CD8-positive, alpha-beta memory T cell (primary cell): Measurements from ENCODE around the gene CCDC149. TPM values are rescaled to one million over a fixed set of nuclear protein-coding genes. Genes with fewer than 3 reads are reported as not detected.

Experiments
- CTCF ChIA-PET: fragments of 350-600 bp; sonication (Branson Sonifier 250); formaldehyde crosslinking; loops from one replicate; lab custom pipeline; 2021; ENCODE audit warnings: antibody characterized with exemption; lab: Charles Lee
- POLR2A ChIA-PET: fragments of 350-600 bp; sonication (Branson Sonifier 250); formaldehyde crosslinking; loops from one replicate; lab custom pipeline; 2021; ENCODE audit warnings: antibody characterized with exemption; lab: Charles Lee
- DNase-seq, 5 donors: peaks; one replicate each; pipeline versions ENCODE4 v3.0.0 to v3.0.0-alpha.2; 2020 to 2022; ENCODE audit warnings: mixed read lengths in 1 of 5
- H3K27ac ChIP-seq: one replicate; pipeline ENCODE4 v1.7.0; 2013; ENCODE audit warnings: low read depth, mild to moderate bottlenecking, low read length, moderate library complexity
- H3K27me3 ChIP-seq: 2 replicates; pipeline ENCODE4 v1.7.0; 2013; ENCODE audit warnings: low read length, mild to moderate bottlenecking; ENCODE audit not compliant: insufficient read depth, poor library complexity, severe bottlenecking
- H3K36me3 ChIP-seq: 2 replicates; pipeline ENCODE4 v1.7.0; 2013; ENCODE audit warnings: mild to moderate bottlenecking, low read length, moderate library complexity; ENCODE audit not compliant: insufficient read depth
- H3K4me1 ChIP-seq: 2 replicates; pipeline ENCODE4 v1.7.0; 2013; ENCODE audit warnings: mild to moderate bottlenecking, low read length, moderate library complexity; ENCODE audit not compliant: insufficient read depth
- H3K4me3 ChIP-seq: 2 replicates; pipeline ENCODE4 v1.7.0; 2013; ENCODE audit warnings: mild to moderate bottlenecking, low read length
- H3K9me3 ChIP-seq: 2 replicates; pipeline ENCODE4 v1.7.0; 2013; ENCODE audit warnings: mild to moderate bottlenecking, low read length
- H3K27ac Mint-ChIP-seq, 8 donors: one replicate each; pipeline ENCODE4 v1.8.0; 2020 to 2021; ENCODE audit warnings: mixed read lengths in 8 of 8, mild to moderate bottlenecking in 6 of 8, inconsistent platforms in 3 of 8, moderate library complexity in 3 of 8
- H3K27me3 Mint-ChIP-seq, 2 donors: one replicate each; pipeline ENCODE4 v1.8.0; 2020 to 2021; ENCODE audit warnings: mixed read lengths in 2 of 2, mild to moderate bottlenecking in 1 of 2, moderate library complexity in 1 of 2
- H3K36me3 Mint-ChIP-seq, 3 donors: one replicate each; pipeline ENCODE4 v1.8.0; 2020 to 2021; ENCODE audit warnings: mixed read lengths in 3 of 3, inconsistent platforms in 1 of 3, mild to moderate bottlenecking in 1 of 3
- H3K4me1 Mint-ChIP-seq, 3 donors: one replicate each; pipeline ENCODE4 v1.8.0; 2020 to 2021; ENCODE audit warnings: mixed read lengths in 3 of 3, inconsistent platforms in 1 of 3, mild to moderate bottlenecking in 1 of 3
- H3K4me3 Mint-ChIP-seq, 7 donors: one replicate each; pipeline ENCODE4 v1.8.0; 2020 to 2021; ENCODE audit warnings: mixed read lengths in 7 of 7, mild to moderate bottlenecking in 6 of 7, moderate library complexity in 4 of 7, inconsistent platforms in 2 of 7
- H3K9me3 Mint-ChIP-seq, 5 donors: one replicate each; pipeline ENCODE4 v1.8.0; 2020 to 2022; ENCODE audit warnings: mixed read lengths in 5 of 5, mild to moderate bottlenecking in 3 of 5, moderate library complexity in 2 of 5, inconsistent platforms in 1 of 5
- polyA plus RNA-seq: library from polyadenylated mRNA; unstranded; fragments of 300-500 nt; fragmentation: Illumina TruSeq; gene quantifications from one replicate; pipeline ENCODE4 v1.2.3, GENCODE V29; 2021
- total RNA-seq, 2 experiments: library from RNA; stranded (reverse); gene quantifications; one replicate each; pipeline ENCODE4 v1.2.3, GENCODE V29; 2021

CCDC149 gene
- total RNA-seq (under 1 TPM; 0.07 to 0.28 TPM), polyA plus RNA-seq (not detected)

DNA sequence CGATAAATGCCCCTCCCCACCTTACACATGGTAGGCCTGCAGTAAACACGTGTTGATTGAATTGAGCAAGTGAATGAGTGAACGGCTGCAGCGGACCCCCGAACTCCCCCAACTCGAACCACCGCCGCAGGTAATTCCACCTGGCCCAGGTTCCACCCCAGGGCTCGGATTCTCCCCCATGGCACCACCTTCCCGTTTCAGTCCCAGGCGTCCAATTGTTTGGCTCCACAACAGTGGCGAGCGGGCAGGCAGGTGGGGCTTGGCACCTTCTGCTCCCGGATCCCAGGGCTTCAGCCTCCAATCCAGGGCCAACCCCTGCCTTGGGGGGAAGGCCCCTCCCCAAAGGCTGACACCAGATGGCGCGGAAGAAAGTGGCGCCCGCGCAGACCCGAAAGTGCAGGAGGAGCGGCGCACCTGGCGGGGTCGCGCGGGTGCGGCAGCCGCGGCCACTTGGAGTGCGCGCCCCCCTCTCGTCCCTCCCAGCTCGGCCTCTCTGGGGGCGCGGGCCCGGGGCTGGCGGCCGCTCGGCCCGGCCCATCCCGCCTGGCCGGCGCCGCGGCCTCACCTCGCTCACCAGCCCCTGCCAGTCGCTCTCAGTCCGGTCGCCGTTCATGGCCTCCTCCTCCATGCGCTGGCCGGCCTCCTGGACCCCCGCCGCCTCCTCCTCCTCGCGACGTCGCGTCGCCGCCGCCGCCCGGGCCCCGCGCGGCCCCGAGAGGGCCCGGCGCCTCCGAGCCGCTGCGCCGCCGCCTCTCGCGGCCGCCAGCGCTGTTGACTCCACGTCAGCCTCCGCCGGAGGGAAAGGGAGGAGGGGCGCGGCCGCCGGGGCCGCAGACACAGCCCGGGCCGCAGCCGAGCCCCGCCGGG lies at the start of gene CCDC149:
TSS of gene CCDC149 (minus strand) at position 791 of the 867 bp plus-strand sequence. CDS start at position 613, 178 bp downstream.
- no peaks in the 10 kb centered on the region for H3K9me3 ChIP-seq
- Mint-ChIP-seq H3K27me3 (peaks cover 35 to 54% of the 10 kb centered on the region in 2 donors), H3K4me3 (no peak within 1 kb of the TSS), H3K4me1 (peaks cover 0 to 3% (median 0%) of the 10 kb centered on the region in 3 donors), H3K36me3 (no peaks in the 10 kb centered on the region), H3K27ac (no peak within 1 kb of the TSS), H3K9me3 (peaks cover 0 to 13% (median 9%) of the 10 kb centered on the region in 5 donors)
- H3K4me3 ChIP-seq: no peak within 1 kb of the TSS
- H3K4me1 ChIP-seq: no peaks in the 10 kb centered on the region
- CTCF ChIA-PET: no interaction called here
- POLR2A ChIA-PET: no interaction called here
- no peaks in the 10 kb centered on the region for H3K36me3 ChIP-seq
- H3K27ac ChIP-seq: no peak within 1 kb of the TSS
- peaks cover 5% of the 10 kb centered on the region for H3K27me3 ChIP-seq
- no peak for DNase-seq

GRCh38 chr4:24957886-24958285 lies 45.0 kb upstream of the CCDC149 start:
- Mint-ChIP-seq H3K27ac (no peak overlapping the region), H3K4me3 (no peak overlapping the region), H3K4me1 (no peaks in the 10 kb centered on the region), H3K36me3 (peaks cover 0 to 4% (median 0%) of the 10 kb centered on the region in 3 donors), H3K9me3 (peaks cover 2 to 12% (median 7%) of the 10 kb centered on the region in 5 donors), H3K27me3 (peaks cover 3 to 9% of the 10 kb centered on the region in 2 donors)
- no peaks in the 10 kb centered on the region for H3K27me3 ChIP-seq
- POLR2A ChIA-PET: no interaction called here
- no peak for DNase-seq
- H3K4me3 ChIP-seq: no peak overlapping the region
- CTCF ChIA-PET: no interaction called here
- H3K9me3 ChIP-seq: no peaks in the 10 kb centered on the region
- no peaks in the 10 kb centered on the region for H3K4me1 ChIP-seq
- H3K27ac ChIP-seq: no peak overlapping the region
- H3K36me3 ChIP-seq: no peaks in the 10 kb centered on the region

DNA sequence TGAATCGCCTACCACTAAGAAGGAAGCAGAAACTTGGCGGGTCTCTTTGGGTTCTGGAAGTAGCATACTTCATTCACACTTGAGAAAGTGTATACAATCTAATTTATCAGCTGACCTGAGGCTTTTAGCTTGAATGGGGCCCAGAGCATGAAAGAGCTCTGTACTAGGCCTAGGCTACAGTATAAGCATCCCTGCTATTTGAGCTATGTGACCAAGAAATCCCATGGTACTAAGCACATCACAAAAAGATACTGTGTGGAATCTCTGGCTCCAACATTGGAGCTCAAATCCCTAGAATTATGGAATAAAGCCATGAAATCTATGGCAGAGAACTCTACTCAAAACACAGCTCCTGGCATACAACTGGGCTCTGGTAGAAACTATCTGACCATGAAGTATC lies 43.9 kb upstream of the CCDC149 start:
- Mint-ChIP-seq H3K9me3 (peaks cover 4 to 14% (median 8%) of the 10 kb centered on the region in 5 donors), H3K27me3 (peaks cover 3 to 9% of the 10 kb centered on the region in 2 donors), H3K4me3 (no peak overlapping the region), H3K4me1 (no peaks in the 10 kb centered on the region), H3K27ac (no peak overlapping the region), H3K36me3 (peaks cover 0 to 4% (median 0%) of the 10 kb centered on the region in 3 donors)
- DNase-seq: no peak
- no peaks in the 10 kb centered on the region for H3K36me3 ChIP-seq
- no peaks in the 10 kb centered on the region for H3K4me1 ChIP-seq
- no peaks in the 10 kb centered on the region for H3K27me3 ChIP-seq
- ChIA-PET CTCF (no interaction called here), POLR2A (no interaction called here)
- no peak overlapping the region for H3K27ac ChIP-seq
- H3K4me3 ChIP-seq: no peak overlapping the region
- no peaks in the 10 kb centered on the region for H3K9me3 ChIP-seq

GRCh38 chr4:24956091-24956490 lies 43.2 kb upstream of the CCDC149 start:
- Mint-ChIP-seq H3K4me3 (no peak overlapping the region), H3K27me3 (peaks cover 3 to 9% of the 10 kb centered on the region in 2 donors), H3K4me1 (no peaks in the 10 kb centered on the region), H3K36me3 (peaks cover 0 to 4% (median 0%) of the 10 kb centered on the region in 3 donors), H3K9me3 (peaks cover 4 to 14% (median 7%) of the 10 kb centered on the region in 5 donors), H3K27ac (no peak overlapping the region)
- POLR2A ChIA-PET: no interaction called here
- DNase-seq: no peak
- Histone ChIP-seq H3K36me3 (no peaks in the 10 kb centered on the region), H3K9me3 (no peaks in the 10 kb centered on the region), H3K27ac (no peak overlapping the region), H3K4me3 (no peak overlapping the region), H3K27me3 (no peaks in the 10 kb centered on the region), H3K4me1 (no peaks in the 10 kb centered on the region)
- CTCF ChIA-PET: no interaction called here

DNA sequence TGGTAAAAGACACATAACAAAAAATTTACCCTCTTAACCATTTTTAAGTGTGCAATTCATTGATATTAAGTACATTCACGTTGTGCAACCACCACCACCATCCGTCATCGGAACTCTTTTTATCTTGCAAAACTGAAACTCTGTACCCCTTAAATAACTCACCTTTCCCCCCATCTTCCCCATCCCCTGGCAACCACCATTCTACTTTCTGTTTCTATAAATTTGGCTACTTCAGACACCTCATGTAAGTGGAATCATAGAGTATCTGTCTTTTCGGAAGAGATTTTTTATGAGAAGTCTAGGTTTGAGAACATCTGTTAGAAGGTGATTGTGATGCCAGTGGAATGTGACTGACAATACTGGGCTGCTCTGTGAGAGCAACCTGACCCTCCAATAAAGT lies 39.8 kb upstream of the CCDC149 start:
- H3K27me3 Mint-ChIP-seq: peaks cover 0 to 1% of the 10 kb centered on the region in 2 donors
- no peaks in the 10 kb centered on the region for H3K36me3 ChIP-seq
- ChIA-PET CTCF (no interaction called here), POLR2A (no interaction called here)
- no peaks in the 10 kb centered on the region for H3K9me3 ChIP-seq
- H3K4me3 Mint-ChIP-seq: no peak overlapping the region
- DNase-seq: no peak
- H3K36me3 Mint-ChIP-seq: peaks cover 0 to 4% (median 0%) of the 10 kb centered on the region in 3 donors
- peaks cover 0 to 14% (median 8%) of the 10 kb centered on the region in 5 donors for H3K9me3 Mint-ChIP-seq
- no peaks in the 10 kb centered on the region for H3K4me1 Mint-ChIP-seq
- H3K4me1 ChIP-seq: no peaks in the 10 kb centered on the region
- H3K27me3 ChIP-seq: no peaks in the 10 kb centered on the region
- no peak overlapping the region for H3K4me3 ChIP-seq
- H3K27ac ChIP-seq: no peak overlapping the region
- no peak overlapping the region for H3K27ac Mint-ChIP-seq

DNA sequence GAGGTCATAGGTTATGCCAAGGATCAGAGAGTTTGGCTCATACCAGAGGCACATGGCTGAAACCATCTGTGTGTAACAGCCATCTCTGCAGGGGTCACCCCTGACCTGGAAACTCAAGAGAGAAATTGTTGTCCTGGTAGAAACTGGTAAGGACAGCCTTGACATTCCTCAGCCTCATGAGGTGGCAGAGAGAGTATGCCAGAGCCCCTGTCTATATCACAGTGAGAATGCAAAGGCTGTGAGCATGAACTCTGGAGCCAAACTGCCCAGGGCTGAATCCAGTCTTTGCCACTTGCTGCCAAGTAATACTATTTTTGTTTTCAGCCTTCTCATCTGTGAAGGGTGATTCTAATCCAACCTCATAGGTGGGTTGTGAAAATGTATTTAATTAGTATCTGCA lies 37.1 kb upstream of the CCDC149 start:
- Histone ChIP-seq H3K36me3 (no peaks in the 10 kb centered on the region), H3K27me3 (no peaks in the 10 kb centered on the region), H3K4me3 (no peak overlapping the region), H3K9me3 (no peaks in the 10 kb centered on the region), H3K4me1 (no peaks in the 10 kb centered on the region), H3K27ac (no peak overlapping the region)
- no peak overlapping the region for H3K27ac Mint-ChIP-seq
- no peaks in the 10 kb centered on the region for H3K27me3 Mint-ChIP-seq
- no peak for DNase-seq
- H3K36me3 Mint-ChIP-seq: peaks cover 0 to 5% (median 0%) of the 10 kb centered on the region in 3 donors
- peaks cover 0 to 14% (median 8%) of the 10 kb centered on the region in 5 donors for H3K9me3 Mint-ChIP-seq
- no peaks in the 10 kb centered on the region for H3K4me1 Mint-ChIP-seq
- ChIA-PET CTCF (no interaction called here), POLR2A (no interaction called here)
- no peak overlapping the region for H3K4me3 Mint-ChIP-seq

GRCh38 chr4:24937917-24938281 lies 25.1 kb upstream of the CCDC149 start:
- H3K4me1 Mint-ChIP-seq: no peaks in the 10 kb centered on the region

GRCh38 chr4:24937176-24937916 lies 24.5 kb upstream of the CCDC149 start:
- H3K27ac ChIP-seq: no peak overlapping the region
- no peak overlapping the region for H3K27ac Mint-ChIP-seq
- no peaks in the 10 kb centered on the region for H3K9me3 ChIP-seq
- H3K4me3 Mint-ChIP-seq: no peak overlapping the region
- peaks cover 0 to 2% (median 0%) of the 10 kb centered on the region in 3 donors for H3K36me3 Mint-ChIP-seq
- peaks cover 4 to 21% (median 17%) of the 10 kb centered on the region in 5 donors for H3K9me3 Mint-ChIP-seq
- ChIA-PET POLR2A (no interaction called here), CTCF (no interaction called here)
- no peaks in the 10 kb centered on the region for H3K4me1 Mint-ChIP-seq
- H3K4me1 ChIP-seq: no peaks in the 10 kb centered on the region
- no peak for DNase-seq
- peaks cover 2 to 24% of the 10 kb centered on the region in 2 donors for H3K27me3 Mint-ChIP-seq
- no peak overlapping the region for H3K4me3 ChIP-seq
- H3K27me3 ChIP-seq: no peaks in the 10 kb centered on the region
- H3K36me3 ChIP-seq: no peaks in the 10 kb centered on the region

More at GRCh38 chr4:24937917-24938281, 25.1 kb upstream of the CCDC149 start:
- H3K27ac Mint-ChIP-seq: no peak overlapping the region
- Histone ChIP-seq H3K27me3 (no peaks in the 10 kb centered on the region), H3K36me3 (no peaks in the 10 kb centered on the region), H3K9me3 (no peaks in the 10 kb centered on the region), H3K4me3 (no peak overlapping the region), H3K27ac (no peak overlapping the region), H3K4me1 (no peaks in the 10 kb centered on the region)
- CTCF ChIA-PET: no interaction called here
- H3K27me3 Mint-ChIP-seq: peaks cover 2 to 24% of the 10 kb centered on the region in 2 donors
- POLR2A ChIA-PET: no interaction called here
- DNase-seq: no peak
- no peak overlapping the region for H3K4me3 Mint-ChIP-seq
- peaks cover 0 to 2% (median 0%) of the 10 kb centered on the region in 3 donors for H3K36me3 Mint-ChIP-seq
- H3K9me3 Mint-ChIP-seq: peaks cover 4 to 20% (median 17%) of the 10 kb centered on the region in 5 donors
